GM19193 (cell line): ENCODE measurements around the gene DSE.

ENCODE experiments used
- POLR2A ChIP-seq: IDR thresholded peaks from 4 replicates; pipeline ENCODE4 v1.6.1; 2011; ENCODE audit not compliant: insufficient read depth, insufficient read length; ENCODE audit errors: extremely low read depth

The DSE gene

DNA sequence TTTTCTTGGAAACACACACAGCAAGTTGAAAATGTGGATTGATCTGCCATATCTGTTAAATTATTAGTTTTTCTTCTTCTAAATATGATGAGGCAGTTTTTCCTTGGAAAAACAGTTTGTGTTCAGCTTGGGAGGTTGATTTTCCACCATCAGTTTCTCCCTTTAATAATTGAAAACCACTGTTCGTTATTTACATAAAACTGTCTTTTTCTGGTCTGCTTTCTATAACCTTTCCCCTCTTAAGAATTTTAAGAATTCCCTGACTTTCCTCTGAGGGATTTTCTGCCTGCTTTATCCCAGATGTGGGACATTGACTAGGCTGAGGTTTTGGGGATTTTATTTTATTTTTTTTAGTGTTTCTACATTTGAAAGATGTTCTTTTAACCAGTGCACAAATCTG lies 27.2 kb downstream of the DSE start:
- TF ChIP-seq POLR2A, result no peak

DNA sequence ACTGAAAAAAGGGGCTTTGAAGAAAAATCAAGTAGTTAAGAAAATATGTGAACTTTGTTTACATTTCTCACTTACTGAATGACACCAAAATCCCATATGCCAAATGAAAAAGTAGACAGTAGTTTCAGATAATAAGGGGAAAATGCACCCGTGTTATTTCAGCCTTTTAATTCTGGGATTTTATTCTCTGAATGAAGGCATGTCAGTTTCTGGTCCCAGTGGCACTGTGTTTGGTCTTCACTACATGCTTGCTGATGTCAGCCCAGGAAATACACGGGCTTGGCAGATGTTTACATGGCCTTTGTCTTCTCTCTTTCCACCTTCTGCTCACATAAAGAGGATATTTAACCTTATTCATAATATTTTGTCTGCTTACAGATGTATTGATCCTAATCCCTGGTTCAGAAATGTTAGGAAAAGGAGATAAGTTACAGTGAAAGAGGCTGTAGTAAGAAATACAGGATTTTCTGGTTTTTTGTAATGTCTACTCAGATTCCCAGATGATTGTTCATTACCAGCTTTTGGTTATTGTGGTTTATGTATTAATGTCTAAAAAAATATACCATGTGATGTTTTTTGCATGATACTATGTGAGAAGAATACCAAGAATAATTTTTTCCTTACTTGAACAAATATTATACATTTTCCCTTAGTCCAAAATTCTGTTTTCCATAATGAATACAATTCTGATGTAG lies 27.7 kb downstream of the DSE start:
- TF ChIP-seq POLR2A, result no peak

DNA sequence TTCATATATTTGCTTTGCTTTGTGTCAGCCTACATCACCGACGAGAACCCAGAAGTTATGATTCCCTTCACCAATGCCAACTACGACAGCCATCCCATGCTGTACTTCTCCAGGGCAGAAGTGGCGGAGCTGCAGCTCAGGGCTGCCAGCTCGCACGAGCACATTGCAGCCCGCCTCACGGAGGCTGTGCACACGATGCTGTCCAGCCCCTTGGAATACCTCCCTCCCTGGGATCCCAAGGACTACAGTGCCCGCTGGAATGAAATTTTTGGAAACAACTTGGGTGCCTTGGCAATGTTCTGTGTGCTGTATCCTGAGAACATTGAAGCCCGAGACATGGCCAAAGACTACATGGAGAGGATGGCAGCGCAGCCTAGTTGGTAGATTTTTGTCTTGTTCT lies 28.5 kb downstream of the DSE start:
- no peak for TF ChIP-seq POLR2A

DNA sequence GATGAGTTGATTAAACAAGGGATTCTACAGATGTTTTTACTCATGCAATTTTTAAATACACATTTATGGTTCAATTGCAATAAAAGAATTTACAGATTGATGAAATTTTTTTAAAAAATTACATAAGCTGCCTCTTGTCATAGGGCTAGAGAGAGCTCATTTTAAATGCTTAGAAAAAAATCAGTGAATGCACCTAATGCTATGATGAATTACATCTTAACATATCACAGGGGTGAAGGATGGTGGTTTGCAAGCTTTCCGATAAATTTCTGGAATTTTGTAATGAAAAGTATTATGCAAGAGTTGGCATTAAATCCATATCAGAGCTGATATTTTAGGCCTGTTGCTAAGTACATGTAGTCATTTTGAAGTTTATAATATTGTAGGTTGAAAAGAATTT lies 29.6 kb downstream of the DSE start:
- TF ChIP-seq POLR2A, result no peak

DNA sequence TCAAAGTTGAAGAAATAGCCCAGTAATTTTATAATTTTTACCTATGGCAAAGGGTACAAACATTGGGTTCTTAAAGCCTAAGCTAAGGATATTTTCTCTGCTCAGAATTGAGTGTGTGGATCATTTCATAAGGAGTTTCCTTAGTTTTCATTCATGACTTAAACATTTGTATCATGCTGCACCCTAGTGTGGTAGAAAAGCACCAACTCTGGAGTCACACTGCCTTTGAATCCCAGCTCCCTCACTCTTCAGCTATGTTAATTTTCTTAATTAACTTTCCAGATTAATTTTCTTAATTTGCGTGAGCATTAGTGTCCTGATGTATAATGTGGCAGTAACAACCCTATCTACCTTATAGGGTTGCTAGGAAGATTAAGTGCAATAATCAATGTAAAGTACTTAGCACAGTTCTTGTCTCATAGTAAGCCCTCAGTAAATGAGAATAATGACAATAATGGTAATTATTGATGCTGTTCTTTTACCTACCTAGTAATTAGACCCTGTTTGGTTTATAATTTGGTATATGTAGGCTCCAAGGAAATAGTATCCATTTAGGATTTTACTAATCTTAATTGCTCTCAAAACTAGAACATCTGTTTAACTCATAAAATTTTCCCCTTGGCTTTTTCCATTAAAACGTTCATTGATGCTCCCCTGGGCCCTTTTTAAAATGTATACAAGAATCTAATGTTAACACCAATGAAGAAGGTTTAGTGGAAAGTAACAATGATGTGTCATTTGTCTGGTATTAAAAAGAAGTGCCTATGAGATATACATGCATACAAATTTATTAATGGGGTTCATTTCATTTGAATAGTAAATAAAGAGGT lies 31.6 kb downstream of the DSE start:
- no peak for TF ChIP-seq POLR2A

DNA sequence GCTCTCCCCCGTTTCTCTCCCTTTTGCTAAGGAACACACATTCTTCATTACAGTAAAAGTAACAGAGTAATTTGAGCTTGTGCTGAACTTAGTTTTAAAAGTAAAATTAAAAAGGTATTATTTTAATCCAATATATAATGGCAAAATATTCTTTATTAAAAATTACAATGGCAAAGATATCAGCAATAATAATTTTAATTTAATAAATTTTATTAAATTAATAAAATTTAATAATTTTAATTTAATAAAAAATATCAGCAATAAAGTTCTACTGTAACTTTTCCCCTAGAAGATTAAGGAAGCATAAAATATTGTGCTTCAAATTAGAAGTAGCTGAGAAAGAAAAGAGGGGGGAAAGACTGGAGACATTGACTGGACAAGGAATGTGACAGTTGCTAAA lies 32.5 kb downstream of the DSE start:
- no peak for TF ChIP-seq POLR2A

DNA sequence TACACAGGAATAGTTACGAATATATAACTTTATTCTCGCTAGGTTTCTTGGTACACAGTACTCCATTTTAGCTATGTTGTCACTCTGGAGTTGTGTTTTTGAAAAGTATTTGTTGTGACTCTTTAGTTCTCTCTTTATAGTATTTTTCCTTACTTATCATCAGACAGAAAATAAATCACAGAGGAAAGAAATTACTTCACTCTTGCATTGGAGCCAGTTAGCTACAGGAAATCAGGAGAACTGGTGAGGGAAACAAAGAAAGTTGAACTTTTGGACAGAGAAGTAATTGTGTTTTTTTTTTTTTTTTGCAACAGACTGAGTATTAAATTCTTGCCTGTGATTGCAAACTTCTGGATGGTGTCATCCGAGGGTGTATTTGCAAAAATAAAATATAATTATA lies 33.9 kb downstream of the DSE start:
- TF ChIP-seq POLR2A, result no peak

DNA sequence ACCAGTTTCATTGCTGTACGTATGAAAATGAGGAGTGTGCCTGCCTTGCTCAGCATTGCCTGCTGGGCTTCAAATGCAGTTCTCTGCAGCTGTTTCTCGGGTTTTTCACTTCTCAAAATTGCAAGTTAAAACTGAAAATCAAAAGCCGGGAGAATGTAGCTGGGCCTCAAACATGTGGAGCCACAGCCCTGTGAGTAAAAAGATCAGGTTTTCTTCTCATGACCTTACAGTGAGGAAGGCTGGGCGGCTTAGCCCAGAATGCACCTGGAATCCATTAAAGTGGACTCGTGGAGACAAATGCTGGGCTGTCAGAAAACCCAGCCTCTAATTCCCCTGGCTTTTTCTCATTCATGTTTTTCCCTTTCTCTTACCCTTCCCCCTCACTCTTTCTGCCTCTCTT lies 34.4 kb downstream of the DSE start:
- no peak for TF ChIP-seq POLR2A

DNA sequence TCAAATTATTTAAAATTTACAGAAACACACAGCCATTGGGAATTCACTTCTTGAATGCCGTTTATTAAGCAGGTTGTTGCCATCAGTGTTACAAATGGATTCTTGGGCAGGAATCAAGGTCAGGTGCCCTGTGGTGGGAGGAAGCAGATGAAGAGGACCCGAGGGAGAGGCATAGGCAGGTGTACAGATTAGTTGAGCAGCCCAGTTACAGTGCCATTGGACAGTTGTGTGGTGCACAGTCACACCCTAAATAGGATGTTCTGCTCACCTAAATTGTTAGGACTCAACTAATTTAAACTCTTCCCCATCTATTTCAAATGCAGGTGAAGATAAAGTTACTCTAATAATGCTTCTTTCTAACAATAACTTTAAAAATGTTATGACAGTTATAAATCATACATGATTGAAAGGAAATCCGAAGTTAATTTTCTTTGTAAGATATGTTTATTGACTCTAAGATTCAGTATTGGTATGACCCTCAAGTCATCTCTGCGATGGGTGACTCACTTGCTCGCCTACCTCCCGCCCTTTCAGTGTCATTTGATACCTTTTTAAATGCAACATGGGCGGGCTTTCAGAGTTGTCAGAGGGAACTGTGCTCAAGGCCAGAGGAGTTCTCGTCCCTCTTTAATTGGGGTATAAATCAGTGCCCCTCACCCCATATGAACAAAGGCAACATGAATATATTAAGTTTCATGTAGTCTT lies 35.1 kb downstream of the DSE start:
- no peak for TF ChIP-seq POLR2A

DNA sequence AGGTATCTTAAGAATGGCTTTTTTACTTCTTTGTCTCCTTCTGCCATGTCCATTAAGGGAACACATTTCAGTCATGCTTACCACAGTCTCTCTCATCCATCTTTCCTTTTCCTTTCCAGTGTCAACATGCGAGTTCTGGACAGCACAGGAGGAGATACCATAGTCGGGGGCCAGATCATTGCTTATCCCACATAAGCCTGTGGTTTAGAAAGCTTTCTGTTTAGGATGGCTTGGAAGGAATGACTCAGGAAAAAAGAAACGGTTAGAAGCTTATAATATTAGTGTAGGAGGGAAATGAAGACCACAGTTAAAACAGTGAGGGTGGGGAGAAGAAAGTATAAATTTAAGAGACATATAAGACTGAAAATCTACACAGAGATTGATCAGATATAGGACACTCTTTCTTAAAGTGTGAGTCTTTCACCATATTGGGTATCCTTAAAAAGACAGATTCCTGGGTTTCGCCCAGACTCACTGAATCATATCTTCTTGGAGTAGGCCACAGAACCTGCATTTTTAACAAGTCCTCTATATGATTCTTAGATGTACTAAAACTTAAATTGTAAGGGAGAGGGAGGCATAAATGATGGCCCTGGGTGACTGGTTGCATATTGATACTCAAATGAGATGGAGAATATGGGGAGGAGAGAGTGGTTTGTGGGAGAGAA lies 36.1 kb downstream of the DSE start:
- no peak for TF ChIP-seq POLR2A

DNA sequence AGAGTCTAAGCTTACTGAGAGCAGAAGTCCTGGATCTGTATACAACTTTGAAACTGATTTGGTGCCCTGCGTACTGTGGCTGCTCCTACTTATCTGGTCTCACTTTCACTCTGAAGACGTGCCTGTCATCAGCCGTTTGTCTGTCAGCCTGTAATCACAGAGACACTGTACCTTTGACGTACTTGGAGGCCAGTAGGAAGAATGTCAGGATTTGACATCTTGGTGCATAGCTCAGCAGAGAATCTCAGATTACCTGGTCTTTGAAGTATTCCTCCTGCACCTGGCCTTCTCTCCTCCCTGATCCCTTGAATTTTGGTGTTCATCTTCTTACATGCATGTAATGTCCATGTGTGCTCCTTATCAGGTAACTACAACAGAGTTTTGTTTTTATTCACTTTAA lies 37.7 kb downstream of the DSE start:
- no peak for TF ChIP-seq POLR2A

DNA sequence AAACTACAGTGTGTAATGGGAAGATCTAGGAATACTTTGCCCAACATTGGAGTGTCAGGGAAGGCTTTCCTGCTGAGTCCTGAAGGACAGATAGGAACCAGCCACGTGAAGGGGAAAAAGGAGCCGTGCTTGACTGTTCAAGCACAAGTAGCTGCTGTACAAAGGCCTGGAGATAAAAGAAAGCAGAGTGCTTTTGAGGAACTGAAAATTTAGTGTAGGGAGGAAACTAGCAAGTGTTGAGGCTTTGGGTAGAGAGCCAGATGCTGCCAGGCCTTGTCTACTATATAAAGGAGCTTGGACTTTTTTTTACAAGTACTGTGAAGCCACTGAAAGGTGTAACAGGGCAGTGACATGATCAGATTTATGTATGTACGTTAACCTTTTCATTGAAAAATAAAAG lies 39.0 kb downstream of the DSE start:
- no peak for TF ChIP-seq POLR2A

DNA sequence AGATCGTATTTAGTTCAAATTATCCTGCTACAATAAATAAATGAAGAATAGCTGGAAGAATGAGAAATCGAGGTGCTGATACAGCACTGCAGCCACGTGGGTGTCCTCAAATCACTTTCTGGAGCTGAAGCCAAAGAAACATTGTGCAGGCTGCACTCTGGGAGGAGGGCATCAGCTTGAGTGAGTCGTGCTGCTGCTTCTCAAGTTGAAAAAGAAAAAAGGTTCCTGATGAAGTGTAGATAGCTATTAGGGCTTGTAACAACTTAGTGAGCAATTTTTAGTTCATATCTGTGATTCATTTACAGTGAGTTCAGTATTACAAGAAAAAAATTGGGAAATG lies 40.5 kb downstream of the DSE start:
- TF ChIP-seq POLR2A, result no peak

DNA sequence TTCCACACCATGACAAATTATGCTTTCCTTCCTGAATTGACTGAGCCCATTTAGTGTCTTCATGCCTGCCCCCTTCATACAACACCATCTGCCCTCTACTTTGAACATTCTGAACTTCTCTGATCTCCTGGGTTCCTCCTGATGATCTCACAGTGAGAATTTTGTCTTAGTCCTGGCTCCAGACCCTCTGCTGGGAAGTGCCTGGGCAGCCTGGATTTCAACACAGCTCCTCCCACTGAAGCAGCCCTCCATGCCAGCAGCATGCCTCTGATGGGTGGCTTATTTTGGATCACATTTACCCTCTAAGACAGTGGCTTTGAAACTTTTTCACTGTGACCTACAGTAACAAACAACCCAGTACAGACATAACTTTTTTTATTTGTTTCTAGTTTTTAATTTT lies 41.5 kb downstream of the DSE start:
- no peak for TF ChIP-seq POLR2A

DNA sequence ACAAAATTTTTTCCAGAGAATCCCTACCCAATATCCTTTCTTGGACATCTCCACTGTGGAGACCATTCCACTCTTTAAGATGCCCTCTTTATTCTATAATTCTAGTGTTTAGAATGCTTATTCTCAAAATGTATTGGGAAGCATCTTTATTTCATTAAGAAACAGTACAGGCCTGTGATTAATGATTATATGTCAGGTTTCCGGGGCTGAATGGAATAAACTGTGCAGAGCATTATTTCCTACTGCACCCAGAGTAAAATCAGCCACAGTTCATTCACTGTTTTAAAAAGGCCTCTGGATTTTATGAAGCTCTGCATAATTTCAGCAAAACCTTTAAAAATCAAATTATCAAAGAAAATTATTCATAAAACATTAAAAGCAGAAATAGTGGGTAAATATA lies 42.6 kb downstream of the DSE start:
- TF ChIP-seq POLR2A, result no peak
